ENCODE measurements around the gene RFFL.
"Not testable (repeated sequence)": the region's sequence is repeated elsewhere in the genome, so short reads cannot be mapped to it uniquely, and the experiment has no call there.

RFFL gene

DNA sequence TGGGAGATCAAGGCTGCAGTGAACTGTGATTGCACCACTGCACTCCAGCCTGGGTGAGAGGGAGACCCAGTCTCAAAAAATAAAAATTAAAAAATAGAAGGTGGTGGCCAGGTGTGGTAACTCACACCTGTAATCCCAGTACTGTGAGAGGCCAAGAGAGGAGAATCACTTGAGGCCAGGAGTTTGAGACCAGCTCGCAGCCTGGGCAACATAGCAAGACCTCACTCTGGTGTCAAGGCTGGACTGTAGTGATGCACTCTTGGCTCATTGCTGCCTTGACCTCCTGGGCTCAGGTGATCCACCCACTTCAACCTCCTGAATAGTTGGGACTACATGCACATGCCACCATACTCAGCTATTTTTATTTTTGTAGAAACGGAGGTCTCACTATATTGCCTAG lies 13.3 kb downstream of the RFFL start:
- FAIRE-seq (no peak), DNase-seq (ENCODE audit: insufficient read length, low spot score) (no peak)
- no peak for TF ChIP-seq POLR2A (IDR thresholded peaks at IDR 0.05; ENCODE audit: low read depth, low read length)

DNA sequence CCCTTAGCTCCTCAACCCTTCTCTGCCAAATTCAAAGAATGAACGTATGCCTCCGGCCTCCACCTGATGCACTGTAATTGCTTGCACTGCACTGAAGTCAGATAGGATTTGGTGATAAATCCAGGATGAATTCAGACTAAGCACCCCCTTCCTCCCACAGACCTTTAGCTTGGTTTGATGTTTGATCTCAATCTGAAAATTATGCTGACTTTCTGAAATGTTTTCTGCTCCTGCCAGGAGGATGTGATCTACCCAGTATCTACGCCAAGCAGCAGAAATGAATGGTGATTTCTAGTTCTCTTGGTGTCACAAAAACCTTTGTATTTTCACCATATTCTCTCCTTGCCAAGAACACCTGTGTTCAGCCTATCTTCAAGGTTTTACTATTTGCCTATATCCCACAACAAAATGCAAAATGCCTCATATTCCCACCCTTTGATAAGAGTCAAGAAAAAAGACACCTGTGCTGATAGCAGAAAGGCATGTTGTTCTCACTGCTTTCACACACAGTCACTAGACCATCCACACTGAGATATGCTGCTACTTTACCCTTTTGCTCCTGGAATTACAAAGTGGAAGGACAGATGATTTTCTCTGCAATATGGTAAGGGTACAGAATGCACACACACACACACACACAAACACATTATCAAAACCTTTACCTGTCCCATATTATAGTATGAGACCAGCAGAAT lies 14.7 kb downstream of the RFFL start:
- no peak for TF ChIP-seq POLR2A (IDR thresholded peaks at IDR 0.05; ENCODE audit: low read depth, low read length)
- no peak for FAIRE-seq
- DNase-seq (ENCODE audit: insufficient read length, low spot score) = no peak

DNA sequence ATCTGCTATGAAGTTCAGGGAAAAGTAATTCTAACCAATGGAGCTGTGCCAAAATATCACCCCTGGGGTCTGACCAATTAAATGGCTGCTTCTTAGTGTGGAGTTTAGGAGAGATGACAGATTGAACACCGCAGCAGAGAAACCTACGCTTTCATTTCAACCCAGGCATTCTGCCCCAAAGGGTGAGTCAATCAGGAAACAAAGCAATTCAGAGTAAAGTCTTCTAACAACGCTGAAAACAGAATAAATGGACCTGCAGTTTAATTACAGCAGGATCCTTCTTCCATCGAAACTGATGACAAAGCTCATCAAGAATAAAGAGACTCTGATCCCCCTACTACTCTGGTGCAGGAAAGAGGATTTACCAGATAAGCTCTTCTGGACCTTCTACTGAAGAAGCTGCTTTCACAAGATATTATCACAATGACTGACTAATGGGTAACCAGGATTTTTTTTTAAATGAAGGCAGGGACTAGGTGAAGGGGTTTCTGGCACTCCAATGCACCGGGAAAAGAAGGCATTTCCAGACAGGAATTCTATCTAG lies 16.7 kb downstream of the RFFL start:
- no peak for TF ChIP-seq POLR2A (IDR thresholded peaks at IDR 0.05; ENCODE audit: low read depth, low read length)
- DNase-seq (ENCODE audit: insufficient read length, low spot score) (peak; percentile 66), FAIRE-seq (peak; percentile 73)

DNA sequence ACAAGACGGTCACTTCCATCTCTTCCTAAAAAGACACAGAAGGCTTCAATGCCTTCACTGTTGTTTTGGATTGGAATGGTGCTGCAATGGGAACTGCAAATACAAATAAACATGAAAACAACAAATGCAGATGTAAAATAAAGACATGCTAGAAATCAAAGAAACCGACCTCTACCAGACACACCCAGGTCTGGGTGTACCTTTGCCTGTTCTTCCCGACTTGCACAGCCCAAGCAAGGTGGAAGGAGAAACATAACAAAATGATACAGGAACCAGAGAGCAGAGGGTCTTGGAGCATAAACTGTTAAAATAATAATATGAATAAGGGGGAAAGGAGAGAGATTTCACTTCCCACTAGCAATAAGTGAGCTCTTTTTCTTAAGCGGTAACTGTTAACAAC lies 17.3 kb downstream of the RFFL start:
- no peak for TF ChIP-seq POLR2A (IDR thresholded peaks at IDR 0.05; ENCODE audit: low read depth, low read length)

DNA sequence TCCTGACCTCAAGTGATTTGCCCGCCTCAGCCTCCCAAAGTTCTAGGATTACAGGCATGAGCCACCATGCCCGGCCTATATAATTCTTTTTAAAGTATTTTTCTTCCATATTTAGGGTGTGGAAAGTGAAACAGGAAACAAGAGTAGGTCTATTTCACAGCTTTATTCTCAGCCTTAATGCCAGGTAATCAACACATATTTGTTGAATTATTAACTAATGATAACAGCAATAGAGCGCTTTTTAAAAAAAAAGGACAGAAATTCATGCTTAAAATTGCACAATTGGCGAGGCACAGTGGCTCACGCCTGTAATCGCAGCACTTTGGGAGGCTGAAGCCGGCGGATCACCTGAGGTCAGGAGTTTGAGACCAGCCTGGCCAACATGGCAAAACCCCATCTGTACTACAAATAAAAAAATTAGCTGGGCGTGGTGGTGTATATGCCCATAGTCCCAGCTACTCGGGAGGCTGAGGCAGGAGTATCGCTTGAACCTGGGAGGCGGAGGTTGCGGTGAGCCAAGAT lies 18.0 kb downstream of the RFFL start:
- not testable (repeated sequence) for DNase-seq (ENCODE audit: insufficient read length, low spot score); FAIRE-seq

More for the DNA sequence above, 17.3 kb downstream of the RFFL start:
- FAIRE-seq (no peak), DNase-seq (ENCODE audit: insufficient read length, low spot score) (no peak)

DNA sequence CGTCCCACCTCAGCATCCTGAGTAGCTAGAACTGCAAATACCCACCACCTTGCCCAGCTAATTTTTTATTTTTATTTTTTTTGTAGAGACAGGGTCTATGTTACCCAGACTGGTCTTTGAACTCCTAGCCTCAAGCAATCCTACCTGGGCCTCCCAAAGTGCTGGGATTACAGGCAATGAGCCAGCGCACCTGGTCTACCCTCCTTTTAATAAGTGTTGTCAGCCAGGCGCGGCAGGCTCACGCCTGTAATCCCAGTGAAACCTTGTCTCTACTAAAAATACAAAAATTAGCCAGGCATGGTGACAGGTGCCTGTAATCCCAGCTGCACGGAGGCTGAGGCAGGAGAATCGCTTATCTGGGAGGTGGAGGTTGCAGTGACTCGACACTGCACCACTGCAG lies 19.3 kb downstream of the RFFL start:
- TF ChIP-seq POLR2A (IDR thresholded peaks at IDR 0.05; ENCODE audit: low read depth, low read length) = no peak
- DNase-seq (ENCODE audit: insufficient read length, low spot score) = no peak
- FAIRE-seq = no peak

DNA sequence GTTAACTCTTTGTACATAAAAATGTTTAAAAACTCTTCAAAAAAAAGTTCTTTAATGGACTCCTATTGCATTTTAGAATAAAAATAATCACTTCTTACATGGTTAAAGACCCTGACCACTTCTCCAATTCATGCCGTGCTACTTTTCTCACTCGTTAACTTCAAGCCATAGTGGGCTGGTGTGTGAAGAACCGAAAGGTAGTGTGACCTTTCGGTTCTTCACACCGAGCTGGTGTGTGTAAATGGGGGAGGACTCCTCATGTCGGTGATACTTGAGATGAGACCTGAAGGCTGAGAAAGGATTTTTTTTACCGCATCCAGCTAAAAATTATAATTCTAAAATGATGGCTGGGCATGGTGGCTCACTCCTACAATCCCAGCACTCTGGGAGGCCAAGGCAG lies 22.1 kb downstream of the RFFL start:
- FAIRE-seq = no peak
- no peak for TF ChIP-seq POLR2A (IDR thresholded peaks at IDR 0.05; ENCODE audit: low read depth, low read length)
- DNase-seq (ENCODE audit: insufficient read length, low spot score) = no peak

DNA sequence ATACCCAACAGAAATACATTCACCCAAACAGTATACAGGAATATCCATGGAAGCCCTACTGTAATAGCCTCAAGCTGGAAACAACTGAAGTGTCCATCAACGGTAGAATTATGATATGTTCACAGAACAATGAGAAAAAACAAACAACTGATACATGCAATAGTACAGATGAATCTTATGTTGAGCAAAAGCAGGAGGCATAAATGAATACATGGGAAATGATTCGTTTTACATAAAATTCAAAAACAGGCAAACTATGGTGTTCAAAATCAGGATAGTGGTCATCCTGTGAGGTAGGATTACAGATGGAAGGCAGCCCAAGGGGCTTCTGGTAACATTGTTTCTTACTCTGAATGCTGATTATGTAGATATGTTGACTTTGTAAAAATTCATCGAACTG lies 25.1 kb downstream of the RFFL start:
- no peak for TF ChIP-seq POLR2A (IDR thresholded peaks at IDR 0.05; ENCODE audit: low read depth, low read length)
- DNase-seq (ENCODE audit: insufficient read length, low spot score) (no peak), FAIRE-seq (no peak)

DNA sequence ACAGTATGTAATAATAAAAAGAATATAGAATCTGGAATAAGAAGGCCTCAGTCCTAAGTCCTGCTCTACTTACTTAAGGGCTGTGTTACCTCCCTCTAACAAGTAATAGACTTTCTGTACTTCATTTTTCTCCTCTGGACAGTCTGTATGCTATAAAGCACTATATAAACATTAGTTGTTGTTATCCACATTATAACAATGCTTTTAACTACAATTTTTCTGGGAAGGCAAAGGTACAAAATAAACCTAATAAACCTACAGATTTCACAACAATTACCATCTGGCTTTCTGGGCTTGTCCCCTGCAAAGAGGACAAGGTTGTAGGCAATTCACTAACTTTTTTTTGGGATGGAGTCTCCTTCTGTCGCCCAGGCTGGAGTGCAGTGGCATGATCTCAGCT lies 32.7 kb downstream of the RFFL start:
- TF ChIP-seq POLR2A (IDR thresholded peaks at IDR 0.05; ENCODE audit: low read depth, low read length) = no peak
- no peak for DNase-seq (ENCODE audit: insufficient read length, low spot score)
- FAIRE-seq = no peak

DNA sequence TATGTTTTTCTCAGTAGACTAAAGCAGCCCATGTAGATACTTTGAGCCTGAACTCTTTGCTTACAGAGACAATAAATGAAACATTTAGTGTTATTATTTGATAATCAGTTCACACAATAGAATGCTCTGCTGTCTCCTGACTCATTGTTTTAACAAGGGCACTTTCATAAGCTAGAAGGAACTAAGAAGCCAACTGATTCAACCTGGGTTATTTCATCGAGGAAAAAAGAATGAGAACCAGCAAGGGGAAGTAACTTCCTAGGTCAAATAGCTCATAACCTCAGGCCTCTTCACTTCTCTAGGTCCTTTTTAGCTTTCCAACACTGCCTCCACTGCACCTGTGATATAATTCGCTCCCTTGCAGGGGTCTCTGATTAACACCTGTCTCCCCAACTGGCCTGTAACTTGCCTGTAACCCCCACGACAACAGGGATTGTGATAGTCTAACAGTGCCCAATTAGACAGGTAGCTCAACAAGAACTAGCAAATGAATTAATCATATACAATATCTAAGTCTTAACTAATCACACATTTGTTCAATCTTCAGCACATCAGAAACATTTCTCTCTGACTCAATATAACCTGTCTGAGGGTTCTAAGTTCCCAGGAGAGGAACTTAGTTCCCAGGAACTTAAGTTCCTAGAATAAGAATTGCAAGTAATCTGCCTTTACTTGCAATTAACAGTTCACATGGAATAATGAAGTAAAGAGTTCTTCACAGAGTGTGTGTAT lies 34.8 kb downstream of the RFFL start:
- TF ChIP-seq POLR2A (IDR thresholded peaks at IDR 0.05; ENCODE audit: low read depth, low read length) = no peak
- FAIRE-seq (no peak), DNase-seq (ENCODE audit: insufficient read length, low spot score) (no peak)

DNA sequence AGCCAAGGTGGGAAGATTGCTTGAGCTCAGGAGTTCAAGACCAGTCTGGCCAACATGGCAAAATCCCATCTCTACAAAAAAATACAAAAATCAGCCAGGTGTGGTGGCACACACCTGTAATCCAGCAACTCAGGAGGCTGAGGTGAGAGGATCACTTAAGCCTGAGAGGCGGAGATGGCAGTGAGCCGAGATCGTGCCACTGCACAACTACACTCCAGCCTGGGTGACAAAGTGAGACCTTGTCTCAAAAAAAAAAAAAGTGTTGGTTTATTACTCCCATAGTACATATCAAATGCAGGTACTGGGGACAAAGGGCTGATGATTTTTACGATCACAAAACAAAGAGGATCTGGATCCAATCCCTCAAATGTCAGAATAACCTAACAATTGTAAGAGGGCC lies 35.4 kb downstream of the RFFL start:
- DNase-seq (ENCODE audit: insufficient read length, low spot score); FAIRE-seq: not testable (repeated sequence)

DNA sequence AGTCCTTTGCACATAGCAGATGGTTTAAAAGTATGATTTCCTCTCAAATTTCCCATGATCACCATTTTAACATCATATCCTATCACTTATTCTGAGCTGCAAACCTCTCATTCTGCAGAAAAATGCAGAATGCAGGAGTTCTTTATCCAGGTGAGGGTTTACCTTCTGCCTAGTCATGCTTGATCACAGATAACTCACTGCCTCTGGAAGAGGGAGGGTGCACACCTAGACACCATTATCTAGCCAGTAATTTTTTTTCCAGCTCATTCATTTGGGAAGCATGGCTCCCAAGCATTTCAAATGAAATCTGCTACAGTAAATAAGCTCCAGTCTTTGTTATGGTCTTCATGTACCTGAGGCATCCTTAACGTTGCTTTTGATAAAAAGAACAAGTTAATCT lies 38.0 kb downstream of the RFFL start:
- no peak for TF ChIP-seq POLR2A (IDR thresholded peaks at IDR 0.05; ENCODE audit: low read depth, low read length)
- DNase-seq (ENCODE audit: insufficient read length, low spot score) (no peak), FAIRE-seq (no peak)

DNA sequence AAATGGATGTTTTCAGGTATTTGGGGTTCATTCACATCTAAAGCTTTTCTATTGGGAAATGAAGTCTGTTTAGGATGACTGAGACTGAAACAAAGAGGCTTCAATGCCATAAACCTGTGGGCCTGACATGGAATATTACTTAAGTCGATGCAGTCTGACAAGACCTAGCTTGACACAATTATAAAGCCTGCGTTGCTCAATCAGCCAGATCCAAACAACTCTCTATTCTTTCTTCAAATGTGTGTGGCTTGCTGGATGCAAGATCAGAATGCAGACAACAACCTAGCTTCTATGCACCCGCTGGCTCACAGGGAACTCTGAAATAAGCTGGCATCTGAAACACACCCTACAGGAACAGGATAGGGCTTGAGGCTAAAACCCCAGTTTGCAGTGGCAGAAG lies 40.0 kb downstream of the RFFL start:
- FAIRE-seq = no peak
- DNase-seq (ENCODE audit: insufficient read length, low spot score) = no peak
- TF ChIP-seq POLR2A (IDR thresholded peaks at IDR 0.05; ENCODE audit: low read depth, low read length) = no peak

DNA sequence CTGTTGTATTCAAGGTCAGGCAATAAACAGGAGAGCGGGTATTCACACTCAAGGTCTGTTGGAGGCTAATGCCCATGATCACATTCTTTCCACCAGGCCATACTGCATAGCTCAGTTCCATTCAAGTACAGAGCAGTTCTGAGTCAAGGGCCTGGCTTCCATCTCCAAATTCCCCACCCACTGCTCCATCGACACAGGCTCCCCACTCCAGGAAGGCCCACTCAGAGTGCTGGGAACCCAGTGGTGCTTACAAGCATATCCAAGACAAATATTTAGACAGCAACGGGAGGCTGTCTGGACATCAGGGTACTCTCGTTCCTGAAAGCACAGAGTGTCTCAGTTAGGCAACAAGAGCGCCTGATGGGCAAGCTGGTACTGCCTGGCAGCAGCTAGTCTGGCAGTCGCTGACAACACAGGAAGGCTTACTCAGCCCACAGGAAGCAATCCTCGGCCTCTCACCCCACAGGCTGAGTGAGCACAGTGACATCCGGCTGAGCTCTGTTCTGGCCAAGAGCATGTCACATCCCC lies 40.9 kb downstream of the RFFL start:
- peak; percentile 44 for TF ChIP-seq POLR2A (IDR thresholded peaks at IDR 0.05; ENCODE audit: low read depth, low read length)
- DNase-seq (ENCODE audit: insufficient read length, low spot score) = peak; percentile 89
- peak; percentile 86 for FAIRE-seq
